ENCODE data around the gene CACNA2D3.
A peak's percentile ranks its signal among the peaks of the same experiment; 100 is the strongest.

Gene CACNA2D3

DNA sequence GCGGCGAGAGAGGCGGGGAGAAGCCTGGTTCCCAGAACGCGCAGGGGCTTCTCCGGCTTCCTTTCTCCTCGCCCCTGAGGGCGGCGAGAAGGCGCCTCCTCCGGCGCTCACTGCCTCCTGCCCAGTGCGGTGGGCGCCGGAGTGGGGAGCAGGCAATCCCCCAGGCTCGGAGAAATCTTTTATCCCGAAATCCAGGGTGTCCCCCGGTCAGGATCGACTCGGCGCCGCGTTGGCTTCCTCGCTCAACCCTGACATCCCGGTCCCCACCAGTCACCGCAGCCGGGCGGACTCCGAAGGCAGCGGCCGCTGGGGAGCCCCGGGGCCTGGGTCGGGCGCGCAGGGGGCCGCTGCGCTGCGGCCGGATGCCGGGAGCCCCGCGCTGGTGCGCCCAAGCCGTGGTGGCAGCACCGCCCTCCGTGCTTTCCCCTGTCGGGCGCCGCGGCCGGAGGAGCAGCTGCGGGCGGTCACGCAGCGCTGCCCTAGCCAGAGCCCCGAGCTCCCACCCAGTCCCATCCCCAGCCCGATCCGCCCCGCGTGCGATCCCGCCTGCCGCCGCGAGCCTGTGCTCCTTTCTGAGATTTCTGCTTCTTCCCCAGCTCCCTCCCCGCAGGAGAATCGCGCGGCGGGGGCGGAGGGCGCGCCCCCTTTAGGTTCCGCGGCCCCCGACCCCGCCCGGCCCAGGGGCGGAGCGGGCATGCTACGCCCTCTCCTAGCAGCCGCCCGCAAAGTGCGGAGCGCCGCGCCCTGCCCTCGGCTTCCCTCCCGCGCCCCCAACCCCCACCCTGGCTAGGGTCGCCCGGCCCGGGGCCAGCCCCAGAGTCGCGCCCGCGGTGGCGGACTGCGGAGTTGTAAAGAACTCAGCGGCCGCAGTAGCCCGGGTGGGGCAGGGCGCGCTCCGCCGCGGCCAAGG is 683 bp upstream of the CACNA2D3 start:
- H3K27ac ChIP-seq: no peak overlapping the region
- no peak for TF ChIP-seq ZFX (IDR thresholded peaks at IDR 0.05; ENCODE audit: borderline replicate concordance)
- TF ChIP-seq, protein P1, sequence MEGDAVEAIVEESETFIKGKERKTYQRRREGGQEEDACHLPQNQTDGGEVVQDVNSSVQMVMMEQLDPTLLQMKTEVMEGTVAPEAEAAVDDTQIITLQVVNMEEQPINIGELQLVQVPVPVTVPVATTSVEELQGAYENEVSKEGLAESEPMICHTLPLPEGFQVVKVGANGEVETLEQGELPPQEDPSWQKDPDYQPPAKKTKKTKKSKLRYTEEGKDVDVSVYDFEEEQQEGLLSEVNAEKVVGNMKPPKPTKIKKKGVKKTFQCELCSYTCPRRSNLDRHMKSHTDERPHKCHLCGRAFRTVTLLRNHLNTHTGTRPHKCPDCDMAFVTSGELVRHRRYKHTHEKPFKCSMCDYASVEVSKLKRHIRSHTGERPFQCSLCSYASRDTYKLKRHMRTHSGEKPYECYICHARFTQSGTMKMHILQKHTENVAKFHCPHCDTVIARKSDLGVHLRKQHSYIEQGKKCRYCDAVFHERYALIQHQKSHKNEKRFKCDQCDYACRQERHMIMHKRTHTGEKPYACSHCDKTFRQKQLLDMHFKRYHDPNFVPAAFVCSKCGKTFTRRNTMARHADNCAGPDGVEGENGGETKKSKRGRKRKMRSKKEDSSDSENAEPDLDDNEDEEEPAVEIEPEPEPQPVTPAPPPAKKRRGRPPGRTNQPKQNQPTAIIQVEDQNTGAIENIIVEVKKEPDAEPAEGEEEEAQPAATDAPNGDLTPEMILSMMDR (IDR thresholded peaks at IDR 0.05): 0 out of 2 replicates have a peak, but pooled peaks have one; percentile 8

DNA sequence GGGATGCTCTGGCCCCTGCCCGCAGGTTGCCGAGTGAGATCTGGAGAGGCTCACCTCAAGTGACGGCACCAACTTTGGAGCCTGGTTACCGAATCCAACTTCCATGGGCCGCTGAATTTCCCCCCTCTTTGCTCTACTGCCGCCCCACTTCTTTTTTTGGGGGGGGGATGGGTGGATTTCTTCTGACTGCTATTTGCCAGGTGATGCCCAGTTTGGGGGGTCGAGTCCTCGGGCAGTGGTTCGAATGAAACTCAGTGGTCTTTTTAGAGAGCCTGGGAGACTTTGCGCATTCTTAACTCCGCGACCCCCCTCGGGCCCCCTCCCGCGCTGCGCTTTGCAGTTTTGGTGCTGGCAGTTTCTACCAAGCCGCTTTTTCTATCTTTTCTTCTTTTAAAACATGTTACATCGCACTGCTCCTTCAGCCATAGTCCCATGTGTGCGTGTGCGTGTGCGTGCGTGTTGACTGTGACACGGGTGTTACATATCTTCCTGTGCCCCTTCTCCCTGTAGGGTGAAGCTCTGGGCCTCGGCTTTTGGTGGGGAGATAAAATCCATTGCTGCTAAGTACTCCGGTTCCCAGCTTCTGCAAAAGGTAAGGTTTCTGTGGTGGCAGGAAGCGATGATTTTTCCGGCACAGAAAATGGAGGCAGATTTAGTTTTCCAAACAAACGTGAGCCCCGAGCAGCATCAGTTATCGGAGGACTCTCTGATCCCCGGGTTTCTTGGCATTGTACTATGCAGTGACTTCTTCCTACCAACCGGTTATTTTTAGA is 837 bp downstream of the CACNA2D3 start:
- no peak overlapping the region for H3K27ac ChIP-seq
- TF ChIP-seq ZFX (IDR thresholded peaks at IDR 0.05; ENCODE audit: borderline replicate concordance): no peak
- TF ChIP-seq, protein P1 (IDR thresholded peaks at IDR 0.05): no peak

DNA sequence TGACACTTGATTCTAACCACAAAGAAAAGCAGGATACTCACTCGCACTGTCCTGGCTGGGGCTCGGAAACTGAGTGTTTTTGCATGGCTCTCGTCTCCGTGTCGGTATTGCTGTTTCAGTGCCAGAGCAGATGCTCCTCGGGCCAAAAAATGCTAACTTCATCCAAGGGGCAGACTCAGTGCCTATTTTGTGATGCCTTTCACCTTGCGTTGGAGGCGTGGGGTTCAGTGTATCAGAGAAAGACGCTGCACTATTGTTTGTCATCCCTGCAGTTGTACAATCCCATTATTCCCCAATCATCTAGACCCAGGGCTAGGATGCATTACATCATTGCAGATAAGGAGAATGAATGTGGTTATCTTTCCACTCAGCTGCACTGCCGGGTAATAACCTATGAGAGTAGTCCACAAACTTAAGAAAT is 1.4 kb downstream of the CACNA2D3 start:
- TF ChIP-seq, protein P1 (IDR thresholded peaks at IDR 0.05): no peak
- no peak for TF ChIP-seq ZFX (IDR thresholded peaks at IDR 0.05; ENCODE audit: borderline replicate concordance)
- H3K27ac ChIP-seq: no peak overlapping the region

DNA sequence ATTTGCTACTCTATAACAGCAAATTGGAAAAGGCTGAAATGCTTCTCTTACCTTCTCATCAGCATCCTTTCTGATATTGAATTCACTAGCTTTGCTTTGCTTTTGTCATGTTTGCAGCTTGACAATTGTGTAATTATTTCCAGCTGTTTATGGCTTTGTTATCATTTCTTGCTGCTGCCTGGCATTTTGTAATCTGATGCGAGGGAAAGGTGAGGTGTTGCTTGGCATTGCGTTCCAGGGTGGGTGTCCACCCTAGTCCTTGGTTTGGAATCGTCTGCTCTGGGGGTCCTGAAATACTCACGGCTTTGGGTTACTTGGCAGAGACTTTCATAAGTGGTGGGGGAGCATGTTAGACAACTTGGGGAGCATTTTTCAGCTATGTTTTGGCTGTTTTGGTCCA is 2.9 kb downstream of the CACNA2D3 start:
- TF ChIP-seq, protein P1 (IDR thresholded peaks at IDR 0.05): no peak
- no peak for TF ChIP-seq ZFX (IDR thresholded peaks at IDR 0.05; ENCODE audit: borderline replicate concordance)
- H3K27ac ChIP-seq: no peak overlapping the region

DNA sequence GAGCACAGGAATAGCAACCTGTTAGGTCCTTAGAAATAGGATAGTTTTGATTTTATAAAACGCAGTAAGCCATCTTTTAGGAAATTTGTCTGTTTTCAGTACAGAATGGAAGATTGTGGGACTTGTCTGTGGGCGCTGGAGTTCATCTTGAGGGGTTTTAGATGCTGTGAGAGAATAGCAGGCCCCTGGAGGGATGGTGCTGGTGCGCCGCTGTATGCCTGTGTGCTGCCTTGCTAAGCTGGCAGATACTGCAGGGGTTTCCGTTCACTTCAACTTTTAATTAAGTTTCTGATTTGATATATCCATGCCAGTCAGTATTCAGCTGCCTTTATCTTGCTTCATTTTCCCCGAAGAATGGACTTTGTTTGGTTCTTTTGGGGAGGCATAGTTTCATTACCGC is 4.2 kb downstream of the CACNA2D3 start:
- TF ChIP-seq, protein P1 (IDR thresholded peaks at IDR 0.05): no peak
- no peak for TF ChIP-seq ZFX (IDR thresholded peaks at IDR 0.05; ENCODE audit: borderline replicate concordance)
- H3K27ac ChIP-seq: no peak overlapping the region

DNA sequence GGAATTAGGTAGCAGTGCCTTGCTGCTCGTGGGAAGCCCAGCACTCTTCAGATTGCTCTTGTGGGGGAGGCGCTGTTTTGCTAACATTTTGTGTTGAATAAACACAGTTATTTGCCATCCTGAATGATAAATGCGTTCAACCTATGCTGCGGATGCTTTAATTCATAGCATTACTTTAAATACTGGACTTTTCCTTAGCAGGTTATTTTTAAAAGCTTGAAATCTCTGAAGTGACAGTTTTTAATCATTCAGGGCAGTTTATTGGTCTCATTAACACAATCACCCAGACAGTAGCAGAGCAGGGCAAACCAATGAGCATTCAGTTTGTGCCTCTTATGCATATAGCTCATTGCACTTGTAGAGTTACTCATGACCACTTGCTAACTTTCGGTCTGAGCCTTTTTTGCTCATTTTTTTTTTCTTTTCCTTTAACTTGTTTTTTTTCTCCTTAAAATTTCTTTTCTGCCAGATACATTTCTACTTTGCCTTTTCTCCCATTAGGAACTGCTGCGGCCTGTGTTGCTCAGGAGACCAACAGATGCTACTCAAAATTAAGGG is 5.2 kb downstream of the CACNA2D3 start:
- TF ChIP-seq, protein P1 (IDR thresholded peaks at IDR 0.05): no peak
- TF ChIP-seq ZFX (IDR thresholded peaks at IDR 0.05; ENCODE audit: borderline replicate concordance): no peak
- H3K27ac ChIP-seq: no peak overlapping the region
